GM18909 (cell line): Measurements from ENCODE around the gene TMEM184A.
"Not testable (repeated sequence)": the region's sequence is repeated elsewhere in the genome, so short reads cannot be mapped to it uniquely, and the experiment has no call there.

Experiments
- ATAC-seq: cut with Tn5 transposase; IDR thresholded peaks from one replicate; pipeline ENCODE4 v1.9.1; 2021; ENCODE audit warnings: mild to moderate bottlenecking; ENCODE audit not compliant: unreplicated experiment, poor library complexity

Gene TMEM184A

GRCh38 chr7:1531263-1531978, 24.6 kb downstream of the TMEM184A start:
- ATAC-seq, result peak; percentile 27

GRCh38 chr7:1530946-1531262, 25.1 kb downstream of the TMEM184A start:
- peak; percentile 23 for ATAC-seq

GRCh38 chr7:1529383-1530116, 26.5 kb downstream of the TMEM184A start:
- ATAC-seq, result no peak

GRCh38 chr7:1526271-1526754, 29.7 kb downstream of the TMEM184A start:
- no peak for ATAC-seq

- ATAC-seq, result no peak
These were observed 30.6 kb downstream of the TMEM184A start for GRCh38 chr7:1525409-1525808.

GRCh38 chr7:1523844-1524243, 32.2 kb downstream of the TMEM184A start:
- ATAC-seq, result no peak

GRCh38 chr7:1523208-1523607, 32.8 kb downstream of the TMEM184A start:
- ATAC-seq, result no peak

GRCh38 chr7:1521456-1521855, 34.5 kb downstream of the TMEM184A start:
- no peak for ATAC-seq

- no peak for ATAC-seq
These were observed 35.3 kb downstream of the TMEM184A start for GRCh38 chr7:1520539-1521234.

- not testable (repeated sequence) for ATAC-seq
These were observed 36.6 kb downstream of the TMEM184A start for GRCh38 chr7:1519322-1519922.

GRCh38 chr7:1516586-1517251, 39.3 kb downstream of the TMEM184A start:
- no peak for ATAC-seq

GRCh38 chr7:1515509-1515967, 40.5 kb downstream of the TMEM184A start:
- not testable (repeated sequence) for ATAC-seq

GRCh38 chr7:1514995-1515401, 41.0 kb downstream of the TMEM184A start:
- ATAC-seq, result no peak

- ATAC-seq, result no peak
These were observed 41.6 kb downstream of the TMEM184A start for GRCh38 chr7:1514407-1514806.

GRCh38 chr7:1513657-1514095, 42.3 kb downstream of the TMEM184A start:
- ATAC-seq, result no peak

- ATAC-seq, result peak; percentile 52
These were observed 43.0 kb downstream of the TMEM184A start for GRCh38 chr7:1512781-1513656.

- ATAC-seq, result no peak
These were observed 44.3 kb downstream of the TMEM184A start for GRCh38 chr7:1511444-1512422.

- no peak for ATAC-seq
These were observed 45.2 kb downstream of the TMEM184A start for GRCh38 chr7:1510780-1511154.
